Measurements from ENCODE around the gene ETV4. TPM values are rescaled to one million over a fixed set of nuclear protein-coding genes. Genes with fewer than 3 reads are reported as not detected.

ETV4 gene
- total and polyA plus RNA-seq, 2 of the 13 experiments (the other 11 are each of a cell fraction or from before 2014, with no cell fraction given) = 128 to 330 TPM

DNA sequence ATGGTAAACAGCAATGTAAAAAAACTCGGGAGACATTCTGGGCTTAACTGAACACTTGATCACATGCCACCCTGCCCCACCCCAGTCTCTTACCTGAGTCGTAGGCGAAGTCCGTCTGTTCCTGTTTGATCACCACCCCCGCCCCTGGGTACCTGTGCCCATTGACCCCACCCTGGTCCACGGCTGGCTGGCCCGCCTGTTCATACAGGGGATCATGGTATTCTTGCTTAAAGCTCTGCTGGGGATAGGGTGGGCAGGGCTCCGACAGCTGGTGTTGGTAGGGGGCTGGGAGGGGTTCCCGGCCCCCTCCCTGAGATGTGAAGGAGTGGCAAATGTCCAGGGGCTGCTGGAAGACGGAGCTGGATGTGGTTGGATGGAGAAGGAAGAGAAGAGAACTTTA is 13.6 kb downstream of the ETV4 start (continued):
- TF ChIP-seq, protein P1, sequence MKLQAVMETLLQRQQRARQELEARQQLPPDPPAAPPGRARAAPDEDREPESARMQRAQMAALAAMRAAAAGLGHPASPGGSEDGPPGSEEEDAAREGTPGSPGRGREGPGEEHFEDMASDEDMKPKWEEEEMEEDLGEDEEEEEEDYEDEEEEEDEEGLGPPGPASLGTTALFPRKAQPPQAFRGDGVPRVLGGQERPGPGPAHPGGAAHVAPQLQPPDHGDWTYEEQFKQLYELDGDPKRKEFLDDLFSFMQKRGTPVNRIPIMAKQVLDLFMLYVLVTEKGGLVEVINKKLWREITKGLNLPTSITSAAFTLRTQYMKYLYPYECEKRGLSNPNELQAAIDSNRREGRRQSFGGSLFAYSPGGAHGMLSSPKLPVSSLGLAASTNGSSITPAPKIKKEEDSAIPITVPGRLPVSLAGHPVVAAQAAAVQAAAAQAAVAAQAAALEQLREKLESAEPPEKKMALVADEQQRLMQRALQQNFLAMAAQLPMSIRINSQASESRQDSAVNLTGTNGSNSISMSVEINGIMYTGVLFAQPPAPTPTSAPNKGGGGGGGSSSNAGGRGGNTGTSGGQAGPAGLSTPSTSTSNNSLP (IDR thresholded peaks at IDR 0.05; ENCODE audit: low read depth, low read length) = no peak

DNA sequence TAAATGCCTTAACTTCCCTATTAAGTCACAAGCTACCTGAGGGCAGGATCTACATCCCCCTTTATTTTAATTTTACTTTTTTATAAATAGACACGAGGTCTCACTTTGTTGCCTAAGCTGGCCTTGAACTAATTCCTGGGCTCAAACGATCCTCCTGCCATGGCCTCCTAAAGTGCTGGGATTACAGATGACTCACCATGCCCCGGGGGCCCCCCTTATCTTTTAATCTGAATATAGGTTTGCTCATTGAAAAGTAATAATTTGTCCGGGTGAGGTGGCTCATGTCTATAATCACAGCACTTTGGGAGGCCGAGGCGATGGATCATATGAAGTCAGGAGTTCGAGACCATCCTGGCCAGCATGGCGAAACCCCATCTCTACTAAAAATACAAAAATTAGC is 14.2 kb downstream of the ETV4 start:
- POLR2A ChIA-PET = interaction anchor here (1.3 to 23.9 kb wide), 6 partner anchors 14 to 240 kb away, joined by 4 to 1546 read pairs (median 16); partner anchors contain the start of gene ETV4
- FAIRE-seq = no peak
- H3K36me3 ChIP-seq (replicated peaks in 1 of 2; ENCODE audit: control insufficient read depth in 1 of 2, insufficient read depth in 2 of 2, low read length in 2 of 2) = peaks cover 25 to 58% of the 10 kb centered on the region in 2 experiments
- TF ChIP-seq, protein P2, sequence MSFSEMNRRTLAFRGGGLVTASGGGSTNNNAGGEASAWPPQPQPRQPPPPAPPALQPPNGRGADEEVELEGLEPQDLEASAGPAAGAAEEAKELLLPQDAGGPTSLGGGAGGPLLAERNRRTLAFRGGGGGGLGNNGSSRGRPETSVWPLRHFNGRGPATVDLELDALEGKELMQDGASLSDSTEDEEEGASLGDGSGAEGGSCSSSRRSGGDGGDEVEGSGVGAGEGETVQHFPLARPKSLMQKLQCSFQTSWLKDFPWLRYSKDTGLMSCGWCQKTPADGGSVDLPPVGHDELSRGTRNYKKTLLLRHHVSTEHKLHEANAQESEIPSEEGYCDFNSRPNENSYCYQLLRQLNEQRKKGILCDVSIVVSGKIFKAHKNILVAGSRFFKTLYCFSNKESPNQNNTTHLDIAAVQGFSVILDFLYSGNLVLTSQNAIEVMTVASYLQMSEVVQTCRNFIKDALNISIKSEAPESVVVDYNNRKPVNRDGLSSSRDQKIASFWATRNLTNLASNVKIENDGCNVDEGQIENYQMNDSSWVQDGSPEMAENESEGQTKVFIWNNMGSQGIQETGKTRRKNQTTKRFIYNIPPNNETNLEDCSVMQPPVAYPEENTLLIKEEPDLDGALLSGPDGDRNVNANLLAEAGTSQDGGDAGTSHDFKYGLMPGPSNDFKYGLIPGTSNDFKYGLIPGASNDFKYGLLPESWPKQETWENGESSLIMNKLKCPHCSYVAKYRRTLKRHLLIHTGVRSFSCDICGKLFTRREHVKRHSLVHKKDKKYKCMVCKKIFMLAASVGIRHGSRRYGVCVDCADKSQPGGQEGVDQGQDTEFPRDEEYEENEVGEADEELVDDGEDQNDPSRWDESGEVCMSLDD (CRISPR knock-in tag; IDR thresholded peaks at IDR 0.05; ENCODE audit: borderline replicate concordance) = 0 out of 2 replicates have a peak, but pooled peaks have one; percentile 26
- peak; percentile 55; the same call in 1 of the 2 replicates for TF ChIP-seq ZMYM2 (CRISPR knock-in tag; IDR thresholded peaks at IDR 0.05)
- TF ChIP-seq, protein P3, sequence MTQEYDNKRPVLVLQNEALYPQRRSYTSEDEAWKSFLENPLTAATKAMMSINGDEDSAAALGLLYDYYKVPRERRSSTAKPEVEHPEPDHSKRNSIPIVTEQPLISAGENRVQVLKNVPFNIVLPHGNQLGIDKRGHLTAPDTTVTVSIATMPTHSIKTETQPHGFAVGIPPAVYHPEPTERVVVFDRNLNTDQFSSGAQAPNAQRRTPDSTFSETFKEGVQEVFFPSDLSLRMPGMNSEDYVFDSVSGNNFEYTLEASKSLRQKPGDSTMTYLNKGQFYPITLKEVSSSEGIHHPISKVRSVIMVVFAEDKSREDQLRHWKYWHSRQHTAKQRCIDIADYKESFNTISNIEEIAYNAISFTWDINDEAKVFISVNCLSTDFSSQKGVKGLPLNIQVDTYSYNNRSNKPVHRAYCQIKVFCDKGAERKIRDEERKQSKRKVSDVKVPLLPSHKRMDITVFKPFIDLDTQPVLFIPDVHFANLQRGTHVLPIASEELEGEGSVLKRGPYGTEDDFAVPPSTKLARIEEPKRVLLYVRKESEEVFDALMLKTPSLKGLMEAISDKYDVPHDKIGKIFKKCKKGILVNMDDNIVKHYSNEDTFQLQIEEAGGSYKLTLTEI (CRISPR knock-in tag; conservative IDR thresholded peaks at IDR 0.05) = no peak
- TF ChIP-seq, protein P4, sequence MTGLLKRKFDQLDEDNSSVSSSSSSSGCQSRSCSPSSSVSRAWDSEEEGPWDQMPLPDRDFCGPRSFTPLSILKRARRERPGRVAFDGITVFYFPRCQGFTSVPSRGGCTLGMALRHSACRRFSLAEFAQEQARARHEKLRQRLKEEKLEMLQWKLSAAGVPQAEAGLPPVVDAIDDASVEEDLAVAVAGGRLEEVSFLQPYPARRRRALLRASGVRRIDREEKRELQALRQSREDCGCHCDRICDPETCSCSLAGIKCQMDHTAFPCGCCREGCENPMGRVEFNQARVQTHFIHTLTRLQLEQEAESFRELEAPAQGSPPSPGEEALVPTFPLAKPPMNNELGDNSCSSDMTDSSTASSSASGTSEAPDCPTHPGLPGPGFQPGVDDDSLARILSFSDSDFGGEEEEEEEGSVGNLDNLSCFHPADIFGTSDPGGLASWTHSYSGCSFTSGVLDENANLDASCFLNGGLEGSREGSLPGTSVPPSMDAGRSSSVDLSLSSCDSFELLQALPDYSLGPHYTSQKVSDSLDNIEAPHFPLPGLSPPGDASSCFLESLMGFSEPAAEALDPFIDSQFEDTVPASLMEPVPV (CRISPR knock-in tag; IDR thresholded peaks at IDR 0.05) = no peak
- TF ChIP-seq, protein P5, sequence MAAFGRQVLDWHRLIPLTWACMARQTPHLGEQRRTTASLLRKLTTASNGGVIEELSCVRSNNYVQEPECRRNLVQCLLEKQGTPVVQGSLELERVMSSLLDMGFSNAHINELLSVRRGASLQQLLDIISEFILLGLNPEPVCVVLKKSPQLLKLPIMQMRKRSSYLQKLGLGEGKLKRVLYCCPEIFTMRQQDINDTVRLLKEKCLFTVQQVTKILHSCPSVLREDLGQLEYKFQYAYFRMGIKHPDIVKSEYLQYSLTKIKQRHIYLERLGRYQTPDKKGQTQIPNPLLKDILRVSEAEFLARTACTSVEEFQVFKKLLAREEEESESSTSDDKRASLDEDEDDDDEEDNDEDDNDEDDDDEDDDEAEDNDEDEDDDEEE (CRISPR knock-in tag; IDR thresholded peaks at IDR 0.05) = no peak

More for the DNA sequence above, 14.2 kb downstream of the ETV4 start:
- H3K79me2 ChIP-seq (ENCODE audit: insufficient read depth, low read length) = peaks cover 17% of the 10 kb centered on the region
- no peak overlapping the region for H2AFZ ChIP-seq (ENCODE audit: low read length)
- peak overlapping the region; percentile 65; the same call in 1 of the 2 replicates for H3K9ac ChIP-seq (ENCODE audit: insufficient read depth, low read depth, low read length)
- peak overlapping the region; percentile 96 for H3K27ac ChIP-seq (ENCODE audit: extremely low read length, insufficient read depth, low read length)
- CTCF ChIA-PET (ENCODE audit: low intra/inter-chr PET ratio, low total read pairs) = no interaction called here
- in situ Hi-C loops (cut with HindIII; ENCODE audit: extremely low pct_ligation_motif_present, low pct_unique_long_range_greater_than_20kb) = no loop called here
- no peaks in the 10 kb centered on the region for H4K20me1 ChIP-seq (ENCODE audit: insufficient read depth, low read length)
- 52% methylated on average over 8 of the region's 8 CpGs for WGBS (ENCODE audit: low lambda C conversion rate)
- H3K4me3 ChIP-seq (replicated peaks in 1 of 3; ENCODE audit: insufficient read depth in 1 of 3, low read depth in 2 of 3, low read length in 3 of 3) = no peak overlapping the region
- ATAC-seq = no peak
- BruUV-seq (replicated peaks) = TSS peak; percentile 9
- no peaks in the 10 kb centered on the region for H3K9me3 ChIP-seq (ENCODE audit: low read length)
- intact Hi-C loops (cut with micrococcal nuclease; ENCODE audit: unreplicated experiment) = no loop called here
- H3K4me1 ChIP-seq (ENCODE audit: insufficient read depth, low read length) = peaks cover 97% of the 10 kb centered on the region
- H3K4me2 ChIP-seq (ENCODE audit: low read depth, low read length) = peak overlapping the region; percentile 57; the same call in 1 of the 2 replicates
- no peaks in the 10 kb centered on the region for H3K27me3 ChIP-seq (ENCODE audit: control insufficient read depth in 1 of 2, insufficient read depth in 2 of 2, low read length in 2 of 2)
- DNase-seq (ENCODE audit: low spot score) = peak; percentile 53
